Activated naive CD4-positive, alpha-beta T cell treated with anti-CD3 and anti-CD28 coated beads, Interleukin-2, amount 10 ng/mL, durations not matched to agents 7 days and 5 days (primary cell): ENCODE results near the gene TMED1.
"Not testable (repeated sequence)": the region's sequence is repeated elsewhere in the genome, so short reads cannot be mapped to it uniquely, and the experiment has no call there.

ENCODE experiments used
- CTCF ChIA-PET: fragments of 350-600 bp; sonication (Branson Sonifier 250); formaldehyde crosslinking; loops from one replicate; lab custom pipeline; 2021; ENCODE audit warnings: antibody characterized with exemption; lab: Charles Lee
- DNase-seq: peaks from one replicate; pipeline ENCODE4 v3.0.0-alpha.2; 2020
- H3K27ac Mint-ChIP-seq: one replicate; pipeline ENCODE4 v1.8.0; 2021; ENCODE audit warnings: mild to moderate bottlenecking, moderate library complexity, mixed read lengths
- H3K27me3 Mint-ChIP-seq: one replicate; pipeline ENCODE4 v1.8.0; 2021; ENCODE audit warnings: mild to moderate bottlenecking, mixed read lengths
- H3K36me3 Mint-ChIP-seq: one replicate; pipeline ENCODE4 v1.8.0; 2021; ENCODE audit warnings: mixed read lengths
- H3K4me1 Mint-ChIP-seq: one replicate; pipeline ENCODE4 v1.8.0; 2021; ENCODE audit warnings: mixed read lengths
- H3K4me3 Mint-ChIP-seq: one replicate; pipeline ENCODE4 v1.8.0; 2021; ENCODE audit warnings: mild to moderate bottlenecking, moderate library complexity, mixed read lengths
- H3K9me3 Mint-ChIP-seq: one replicate; pipeline ENCODE4 v1.8.0; 2021; ENCODE audit warnings: mixed read lengths

The TMED1 gene

GRCh38 chr19:10854350-10855089, 18.5 kb upstream of the TMED1 start:
- CTCF ChIA-PET: interaction anchor here (0.6 to 3.6 kb wide), 6 partner anchors 10 to 137 kb away, joined by 3 to 32 read pairs (median 4); partner anchors contain the start of genes DNM2 and TMED1
- Mint-ChIP-seq H3K27me3 (no peaks in the 10 kb centered on the region), H3K36me3 (no peaks in the 10 kb centered on the region), H3K27ac (no peak overlapping the region), H3K4me3 (no peak overlapping the region), H3K4me1 (no peaks in the 10 kb centered on the region), H3K9me3 (no peaks in the 10 kb centered on the region)
- no peak for DNase-seq

GRCh38 chr19:10852941-10853340, 16.9 kb upstream of the TMED1 start:
- peaks cover 10% of the 10 kb centered on the region for H3K4me1 Mint-ChIP-seq

GRCh38 chr19:10852098-10852800, 16.2 kb upstream of the TMED1 start:
- CTCF ChIA-PET: interaction anchor here (1.7 to 3.6 kb wide), 3 partner anchors 12 to 134 kb away, joined by 6 to 32 read pairs (median 12); partner anchors contain the start of gene DNM2
- Mint-ChIP-seq H3K36me3 (no peaks in the 10 kb centered on the region), H3K27ac (no peak overlapping the region)

More at GRCh38 chr19:10852941-10853340, 16.9 kb upstream of the TMED1 start:
- CTCF ChIA-PET: interaction anchor here (1.1 to 3.6 kb wide), 3 partner anchors 11 to 135 kb away, joined by 5 to 32 read pairs (median 12); partner anchors contain the start of gene DNM2
- Mint-ChIP-seq H3K9me3 (no peaks in the 10 kb centered on the region), H3K27ac (no peak overlapping the region), H3K4me3 (no peak overlapping the region), H3K36me3 (no peaks in the 10 kb centered on the region), H3K27me3 (peaks cover 5% of the 10 kb centered on the region)
- DNase-seq: no peak

GRCh38 chr19:10850631-10851030, 14.6 kb upstream of the TMED1 start:
- no peak for DNase-seq
- Mint-ChIP-seq H3K9me3 (peaks cover 5% of the 10 kb centered on the region), H3K4me1 (peaks cover 14% of the 10 kb centered on the region), H3K4me3 (no peak overlapping the region), H3K27me3 (peaks cover 5% of the 10 kb centered on the region), H3K27ac (no peak overlapping the region), H3K36me3 (peaks cover 5% of the 10 kb centered on the region)
- CTCF ChIA-PET: interaction anchor here (0.6 to 1.7 kb wide), 2 partner anchors 13 to 16 kb away, joined by 5 to 6 read pairs; no protein-coding TSS in a partner anchor

More at GRCh38 chr19:10852098-10852800, 16.2 kb upstream of the TMED1 start:
- Mint-ChIP-seq H3K4me1 (peaks cover 14% of the 10 kb centered on the region), H3K4me3 (no peak overlapping the region), H3K27me3 (peaks cover 5% of the 10 kb centered on the region), H3K9me3 (no peaks in the 10 kb centered on the region)
- no peak for DNase-seq

GRCh38 chr19:10848230-10848856, 12.3 kb upstream of the TMED1 start, which contains the start of gene C19orf38:
TSS of gene C19orf38 (plus strand) at chr19:10848415. CDS start at chr19:10848509, 94 bp downstream.
- H3K36me3 Mint-ChIP-seq: peaks cover 5% of the 10 kb centered on the region
- H3K4me3 Mint-ChIP-seq: peak within 1 kb of the TSS; percentile 60
- H3K27me3 Mint-ChIP-seq: peaks cover 5% of the 10 kb centered on the region
- DNase-seq: no peak
- CTCF ChIA-PET: interaction anchor here (1.0 to 2.6 kb wide), 3 partner anchors 10 to 16 kb away, joined by 3 to 11 read pairs (median 9); no protein-coding TSS in a partner anchor
- H3K9me3 Mint-ChIP-seq: peaks cover 5% of the 10 kb centered on the region
- peak within 1 kb of the TSS; percentile 37 for H3K27ac Mint-ChIP-seq
- H3K4me1 Mint-ChIP-seq: peaks cover 14% of the 10 kb centered on the region

GRCh38 chr19:10846500-10847202, 10.6 kb upstream of the TMED1 start:
- CTCF ChIA-PET: interaction anchor here (0.6 to 1.4 kb wide), 5 partner anchors 10 to 21 kb away, joined by 3 to 6 read pairs (median 3); no protein-coding TSS in a partner anchor
- peaks cover 5% of the 10 kb centered on the region for H3K27me3 Mint-ChIP-seq
- H3K36me3 Mint-ChIP-seq: peaks cover 5% of the 10 kb centered on the region
- H3K27ac Mint-ChIP-seq: no peak overlapping the region
- DNase-seq: no peak
- H3K9me3 Mint-ChIP-seq: peaks cover 5% of the 10 kb centered on the region
- peaks cover 14% of the 10 kb centered on the region for H3K4me1 Mint-ChIP-seq
- no peak overlapping the region for H3K4me3 Mint-ChIP-seq

DNA sequence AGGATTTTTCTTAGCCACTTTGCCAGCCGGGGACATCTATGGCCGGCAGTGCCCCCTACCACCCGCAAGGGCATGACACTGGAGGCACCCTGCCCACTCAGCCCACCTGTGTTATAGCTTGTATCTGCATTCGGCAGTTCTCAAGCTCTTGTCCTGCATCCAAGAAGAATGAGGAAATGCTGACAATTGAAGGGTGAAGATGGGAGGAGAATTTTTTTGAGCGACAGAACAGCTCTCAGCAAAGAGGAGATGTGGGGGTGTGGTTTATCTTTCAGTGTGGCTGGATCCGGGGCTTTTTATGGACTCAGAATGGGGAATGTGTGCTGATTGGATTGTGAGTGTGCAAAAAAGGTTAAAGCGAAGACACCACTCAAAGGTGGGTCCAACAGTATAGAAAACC, 6.8 kb upstream of the TMED1 start:
- Mint-ChIP-seq H3K4me3 (no peak overlapping the region), H3K9me3 (peaks cover 8% of the 10 kb centered on the region), H3K4me1 (peaks cover 4% of the 10 kb centered on the region), H3K27ac (no peak overlapping the region), H3K27me3 (no peaks in the 10 kb centered on the region), H3K36me3 (peaks cover 5% of the 10 kb centered on the region)
- DNase-seq: no peak
- CTCF ChIA-PET: interaction anchor here (1.1 to 2.8 kb wide), 2 partner anchors 15 to 21 kb away, joined by 5 to 9 read pairs; no protein-coding TSS in a partner anchor

DNA sequence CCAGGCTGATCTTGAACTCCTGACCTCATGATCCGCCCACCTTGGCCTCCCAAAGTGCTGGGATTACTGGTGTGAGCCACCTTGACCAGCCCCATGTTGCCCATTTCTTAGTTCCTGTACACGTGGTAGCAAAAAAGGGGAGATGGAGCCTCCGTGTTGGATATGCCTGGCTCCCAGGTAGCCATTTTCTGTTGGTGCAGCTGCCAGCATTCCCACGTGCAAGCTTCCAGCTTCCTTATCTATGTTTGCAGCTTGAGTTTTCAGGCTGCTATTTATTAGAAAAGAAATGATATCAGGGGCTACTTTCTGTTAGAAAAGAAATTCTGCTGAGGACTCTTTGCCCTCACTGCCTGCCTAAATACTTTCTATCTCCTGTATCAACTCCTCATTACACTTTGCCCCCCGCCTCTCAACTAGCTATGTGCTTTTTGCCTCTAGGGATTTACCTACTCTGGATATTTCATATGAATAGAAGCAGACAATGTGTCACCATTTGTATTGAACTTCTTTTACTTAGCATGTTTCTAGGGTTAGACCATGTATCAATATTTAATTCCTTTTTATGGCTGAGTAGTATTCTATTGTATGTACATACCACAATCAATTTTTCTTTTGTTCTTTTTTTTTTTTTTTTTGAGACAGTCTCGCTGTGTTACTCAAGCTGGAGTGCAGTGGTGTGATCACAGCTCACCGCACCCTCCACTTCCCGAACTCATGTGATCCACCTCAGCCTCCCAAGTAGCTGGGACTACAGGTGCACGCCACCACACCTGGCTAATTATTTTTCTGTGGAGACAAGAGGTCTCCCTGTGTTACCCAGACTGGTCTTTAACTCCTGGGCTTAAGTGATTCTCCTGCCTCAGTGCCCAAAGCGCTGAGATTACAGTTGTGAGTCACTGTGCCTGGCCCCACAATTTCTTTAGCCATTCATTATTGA, 3.4 kb upstream of the TMED1 start:
- peaks cover 15% of the 10 kb centered on the region for H3K4me1 Mint-ChIP-seq
- DNase-seq: no peak
- H3K27ac Mint-ChIP-seq: no peak overlapping the region

GRCh38 chr19:10838377-10838776, 2.4 kb upstream of the TMED1 start:
- H3K9me3 Mint-ChIP-seq: peaks cover 13% of the 10 kb centered on the region
- DNase-seq: no peak
- H3K36me3 Mint-ChIP-seq: peaks cover 15% of the 10 kb centered on the region
- CTCF ChIA-PET: interaction anchor here (0.8 to 4.9 kb wide), 3 partner anchors 17 to 26 kb away, joined by 3 to 37 read pairs (median 4); no protein-coding TSS in a partner anchor
- peaks cover 15% of the 10 kb centered on the region for H3K4me1 Mint-ChIP-seq
- no peak overlapping the region for H3K27ac Mint-ChIP-seq
- no peak overlapping the region for H3K4me3 Mint-ChIP-seq
- peaks cover 4% of the 10 kb centered on the region for H3K27me3 Mint-ChIP-seq

More for the DNA sequence above, 3.4 kb upstream of the TMED1 start:
- Mint-ChIP-seq H3K27me3 (peaks cover 4% of the 10 kb centered on the region), H3K9me3 (peaks cover 13% of the 10 kb centered on the region), H3K36me3 (peaks cover 10% of the 10 kb centered on the region), H3K4me3 (no peak overlapping the region)
- CTCF ChIA-PET: interaction anchor here (0.8 to 4.9 kb wide), 3 partner anchors 16 to 25 kb away, joined by 3 to 37 read pairs (median 4); no protein-coding TSS in a partner anchor

- H3K9me3 Mint-ChIP-seq: peaks cover 13% of the 10 kb centered on the region
- not testable (repeated sequence) for H3K27ac Mint-ChIP-seq, H3K4me3 Mint-ChIP-seq, H3K27me3 Mint-ChIP-seq, DNase-seq
- H3K36me3 Mint-ChIP-seq: peaks cover 21% of the 10 kb centered on the region
- CTCF ChIA-PET: interaction anchor here (4.9 kb wide), 1 partner anchor 26 kb away, joined by 37 read pairs; no protein-coding TSS in a partner anchor
- H3K4me1 Mint-ChIP-seq: peaks cover 15% of the 10 kb centered on the region
Measured at GRCh38 chr19:10837649-10838048, 1.6 kb upstream of the TMED1 start.

GRCh38 chr19:10836479-10837330, 693 bp upstream of the TMED1 start:
- peak overlapping the region; percentile 98 for H3K27ac Mint-ChIP-seq

More at GRCh38 chr19:10836479-10837330, 693 bp upstream of the TMED1 start:
- peak; percentile 90 for DNase-seq
- Mint-ChIP-seq H3K4me3 (peak overlapping the region; percentile 91), H3K9me3 (peaks cover 13% of the 10 kb centered on the region), H3K4me1 (peaks cover 15% of the 10 kb centered on the region), H3K27me3 (peaks cover 4% of the 10 kb centered on the region), H3K36me3 (peaks cover 24% of the 10 kb centered on the region)
- CTCF ChIA-PET: interaction anchor here (0.6 to 4.9 kb wide), 5 partner anchors 16 to 120 kb away, joined by 3 to 37 read pairs (median 4); partner anchors contain the start of gene DNM2
